Measurements from ENCODE around the gene SLC7A8.

The SLC7A8 gene

DNA sequence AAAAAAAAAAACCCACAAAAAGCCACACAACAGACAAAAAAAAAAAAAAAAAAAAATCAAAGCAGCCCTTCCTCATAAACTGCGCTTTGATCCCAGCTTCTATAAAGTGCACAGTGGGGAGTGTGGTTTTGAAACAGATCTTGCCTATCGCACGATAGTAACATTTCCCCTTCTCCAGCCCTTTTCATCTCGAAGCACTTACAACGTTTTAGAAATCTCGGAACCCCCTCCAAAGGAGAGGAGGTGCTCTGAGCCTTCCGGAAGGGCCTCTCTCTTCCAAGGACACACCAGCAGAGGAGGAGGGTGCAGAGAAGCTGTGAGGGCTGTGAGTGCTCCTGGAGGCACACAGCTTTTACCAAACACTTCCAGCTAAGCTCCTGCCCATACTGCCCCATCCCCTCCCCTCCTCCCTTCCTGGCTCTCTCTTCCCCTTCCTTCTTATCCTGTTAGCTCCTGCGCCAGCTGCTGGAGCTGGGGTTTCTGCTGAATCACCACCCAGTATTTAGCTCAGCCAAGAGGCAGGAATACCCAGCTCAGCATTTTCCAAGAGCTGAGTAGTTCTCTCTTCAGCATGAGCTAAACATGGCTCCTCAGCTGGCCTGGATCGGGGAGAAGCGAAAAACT lies 28.4 kb downstream of the SLC7A8 start:
- no peaks in the 10 kb centered on the region for H3K27me3 Mint-ChIP-seq
- H3K27ac Mint-ChIP-seq, result peak overlapping the region; percentile 13
- DNase-seq, result no peak
- H3K4me3 Mint-ChIP-seq, result no peak overlapping the region
- H3K9me3 Mint-ChIP-seq, result no peaks in the 10 kb centered on the region
- H3K36me3 Mint-ChIP-seq (ENCODE audit: low read depth), result no peaks in the 10 kb centered on the region
- H3K4me1 Mint-ChIP-seq (ENCODE audit: low read depth), result peaks cover 20% of the 10 kb centered on the region

DNA sequence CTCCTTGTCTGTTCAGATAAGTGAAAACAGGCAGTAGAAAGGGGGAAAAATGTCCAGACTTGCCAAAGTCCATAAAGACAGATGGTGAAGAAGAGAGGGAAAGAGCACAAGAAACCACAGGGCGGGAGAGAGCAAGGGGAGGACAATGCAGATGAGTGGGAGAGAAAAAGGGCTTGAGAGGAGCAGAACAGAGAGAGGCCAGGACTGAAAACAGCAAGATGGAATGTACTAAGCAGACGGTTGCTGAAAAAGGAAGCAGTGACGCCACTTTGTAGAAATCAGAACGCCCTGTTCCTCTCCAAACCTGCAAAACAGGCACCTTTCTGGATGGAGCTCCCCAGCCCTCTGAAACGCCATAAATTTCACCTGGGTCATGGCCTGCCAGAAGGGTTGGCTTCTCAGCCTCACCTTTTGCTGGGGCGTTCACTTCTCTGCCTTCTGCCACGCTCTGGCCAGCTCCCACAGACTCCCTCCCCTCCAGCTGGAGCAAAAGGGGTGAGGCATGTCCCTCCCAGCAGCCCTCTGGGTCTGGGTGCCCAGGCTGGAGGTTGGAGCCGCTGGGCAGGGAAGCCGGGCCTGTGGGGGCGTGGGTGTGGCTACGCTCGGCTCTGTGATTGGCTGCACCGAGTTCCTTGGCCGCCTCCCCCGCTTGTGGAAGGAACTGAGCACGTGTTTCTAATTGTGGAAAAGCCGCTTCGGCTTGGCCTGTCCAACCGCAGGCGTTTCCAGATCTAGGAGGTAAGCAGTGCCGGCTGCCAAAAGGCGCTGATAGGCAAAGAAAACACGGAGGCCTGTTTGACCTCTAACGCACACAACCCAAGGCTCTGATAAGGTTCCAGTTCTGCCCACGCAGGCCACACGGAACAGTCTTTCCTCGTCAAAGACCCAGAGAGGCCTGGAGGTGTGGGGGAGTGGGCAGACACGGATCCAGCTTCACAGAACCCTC lies 29.3 kb downstream of the SLC7A8 start:
- H3K36me3 Mint-ChIP-seq (ENCODE audit: low read depth), result no peaks in the 10 kb centered on the region
- DNase-seq, result no peak
- peaks cover 20% of the 10 kb centered on the region for H3K4me1 Mint-ChIP-seq (ENCODE audit: low read depth)
- no peak overlapping the region for H3K27ac Mint-ChIP-seq
- H3K9me3 Mint-ChIP-seq, result no peaks in the 10 kb centered on the region
- no peak overlapping the region for H3K4me3 Mint-ChIP-seq
- no peaks in the 10 kb centered on the region for H3K27me3 Mint-ChIP-seq

DNA sequence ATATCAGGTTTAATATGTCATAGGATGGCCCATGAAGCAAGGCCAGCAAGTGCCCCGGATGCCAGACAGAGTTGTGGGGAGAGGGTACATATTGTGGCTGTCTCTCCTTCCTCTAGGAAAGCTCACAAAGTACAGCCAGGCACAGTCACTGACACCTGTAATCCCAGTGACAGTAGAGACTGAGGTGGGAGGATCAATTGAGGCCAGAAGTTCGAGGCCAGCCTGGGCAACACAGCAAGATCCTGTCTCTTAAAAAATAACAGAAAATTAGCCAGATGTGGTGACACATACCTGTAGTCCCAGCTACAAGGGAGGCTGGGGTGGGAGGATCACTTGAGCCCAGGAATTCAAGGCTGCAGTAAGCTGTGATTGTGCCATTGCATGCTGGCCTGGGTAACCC lies 32.1 kb downstream of the SLC7A8 start:
- Mint-ChIP-seq H3K4me3 (no peak overlapping the region), H3K27ac (no peak overlapping the region), H3K27me3 (no peaks in the 10 kb centered on the region), H3K4me1 (ENCODE audit: low read depth) (peaks cover 20% of the 10 kb centered on the region), H3K36me3 (ENCODE audit: low read depth) (no peaks in the 10 kb centered on the region), H3K9me3 (no peaks in the 10 kb centered on the region)
- no peak for DNase-seq

DNA sequence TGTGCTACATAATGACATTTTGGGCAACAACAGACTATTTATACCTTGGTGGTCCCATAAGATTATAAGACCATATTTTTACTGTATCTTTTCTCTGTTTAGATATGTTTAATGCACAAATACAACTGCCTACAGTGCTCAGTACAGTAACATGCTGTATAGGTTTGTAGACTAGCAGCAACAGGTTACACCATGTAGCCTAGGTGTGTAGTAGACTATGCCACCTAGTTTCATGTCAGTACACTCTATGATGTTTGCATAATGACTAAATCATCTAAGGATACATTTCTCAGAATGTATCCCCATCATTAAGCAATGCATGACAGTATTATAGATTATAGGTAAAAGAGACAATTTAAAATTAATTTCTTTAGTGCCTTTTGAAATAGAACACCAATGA lies 33.7 kb downstream of the SLC7A8 start:
- no peaks in the 10 kb centered on the region for H3K9me3 Mint-ChIP-seq
- H3K27ac Mint-ChIP-seq, result no peak overlapping the region
- no peaks in the 10 kb centered on the region for H3K36me3 Mint-ChIP-seq (ENCODE audit: low read depth)
- peaks cover 13% of the 10 kb centered on the region for H3K4me1 Mint-ChIP-seq (ENCODE audit: low read depth)
- DNase-seq, result no peak
- no peaks in the 10 kb centered on the region for H3K27me3 Mint-ChIP-seq
- H3K4me3 Mint-ChIP-seq, result no peak overlapping the region

DNA sequence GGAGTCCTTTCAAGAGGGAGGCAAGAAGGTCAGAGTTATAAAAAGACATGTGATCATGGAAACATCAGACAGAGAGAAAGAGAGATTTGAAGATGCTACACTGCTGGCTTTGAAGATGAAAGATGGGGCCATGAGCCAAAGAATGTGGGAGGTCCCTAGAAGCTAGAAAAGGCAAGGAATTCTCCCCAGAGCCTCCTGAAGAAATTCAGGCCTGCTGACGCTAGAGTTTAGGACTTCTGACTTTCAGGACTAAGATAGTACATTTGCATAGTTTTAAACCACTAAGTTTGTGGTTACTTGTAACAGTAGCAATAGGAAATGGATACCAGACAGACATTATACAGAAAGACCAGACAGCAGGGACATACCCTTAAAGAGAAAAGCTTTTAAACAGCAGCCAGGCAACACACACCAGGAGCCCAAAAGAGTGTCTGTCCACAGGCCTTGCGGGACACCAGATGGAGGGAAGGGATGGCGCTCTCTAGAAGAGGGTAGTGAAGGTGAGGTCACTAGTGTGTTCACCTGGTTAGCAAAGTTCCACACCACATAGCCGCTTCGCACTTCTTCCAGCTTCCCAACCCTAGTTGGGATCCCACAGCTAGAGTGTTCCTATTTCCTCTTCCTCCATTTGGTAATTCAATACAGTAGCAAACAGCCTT lies 34.7 kb downstream of the SLC7A8 start:
- H3K4me1 Mint-ChIP-seq (ENCODE audit: low read depth), result peaks cover 6% of the 10 kb centered on the region
- H3K9me3 Mint-ChIP-seq, result no peaks in the 10 kb centered on the region
- no peaks in the 10 kb centered on the region for H3K27me3 Mint-ChIP-seq
- no peaks in the 10 kb centered on the region for H3K36me3 Mint-ChIP-seq (ENCODE audit: low read depth)
- no peak overlapping the region for H3K27ac Mint-ChIP-seq
- no peak overlapping the region for H3K4me3 Mint-ChIP-seq
- no peak for DNase-seq

DNA sequence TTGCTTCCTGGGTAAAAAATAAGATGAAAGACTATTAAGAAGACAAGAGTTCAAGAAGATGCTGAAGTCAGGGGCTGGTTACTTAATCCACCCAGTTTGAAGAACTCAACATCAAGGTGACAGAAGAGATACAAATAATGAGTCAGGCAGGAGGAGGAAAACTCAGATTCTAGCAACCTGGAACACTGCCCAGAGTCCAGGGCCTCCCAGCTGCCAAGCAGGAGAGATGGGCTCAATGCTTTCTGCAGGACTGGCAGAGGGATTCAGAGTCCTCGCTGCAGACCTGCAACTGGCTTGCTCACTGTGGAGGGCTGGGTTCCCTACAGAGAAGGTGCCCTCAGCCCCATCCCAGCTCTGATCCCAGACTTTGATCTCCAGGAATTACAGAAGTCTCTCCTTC lies 35.8 kb downstream of the SLC7A8 start:
- no peak overlapping the region for H3K27ac Mint-ChIP-seq
- H3K9me3 Mint-ChIP-seq, result no peaks in the 10 kb centered on the region
- H3K4me1 Mint-ChIP-seq (ENCODE audit: low read depth), result no peaks in the 10 kb centered on the region
- H3K27me3 Mint-ChIP-seq, result no peaks in the 10 kb centered on the region
- no peak overlapping the region for H3K4me3 Mint-ChIP-seq
- no peaks in the 10 kb centered on the region for H3K36me3 Mint-ChIP-seq (ENCODE audit: low read depth)
- no peak for DNase-seq

DNA sequence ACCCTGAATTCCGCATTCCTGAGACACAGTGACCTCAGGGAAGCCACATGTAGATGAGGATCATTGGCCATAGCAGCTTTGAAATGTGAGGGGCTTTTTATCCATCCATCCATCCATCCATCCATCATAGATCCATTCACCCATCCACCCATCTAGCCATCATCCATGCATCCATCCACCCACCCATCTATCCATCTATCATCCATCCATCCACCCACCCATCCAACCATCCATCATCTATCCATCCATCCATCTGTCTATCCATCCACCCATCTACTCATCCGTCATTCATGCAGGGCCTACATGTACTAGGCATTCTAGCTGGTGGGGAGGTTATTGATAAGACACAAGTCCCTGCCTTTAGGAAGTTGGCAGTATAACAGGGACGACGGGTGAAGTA lies 36.5 kb downstream of the SLC7A8 start:
- Mint-ChIP-seq H3K36me3 (ENCODE audit: low read depth) (no peaks in the 10 kb centered on the region), H3K4me3 (no peak overlapping the region), H3K27ac (no peak overlapping the region), H3K9me3 (no peaks in the 10 kb centered on the region), H3K27me3 (no peaks in the 10 kb centered on the region), H3K4me1 (ENCODE audit: low read depth) (no peaks in the 10 kb centered on the region)
- no peak for DNase-seq

DNA sequence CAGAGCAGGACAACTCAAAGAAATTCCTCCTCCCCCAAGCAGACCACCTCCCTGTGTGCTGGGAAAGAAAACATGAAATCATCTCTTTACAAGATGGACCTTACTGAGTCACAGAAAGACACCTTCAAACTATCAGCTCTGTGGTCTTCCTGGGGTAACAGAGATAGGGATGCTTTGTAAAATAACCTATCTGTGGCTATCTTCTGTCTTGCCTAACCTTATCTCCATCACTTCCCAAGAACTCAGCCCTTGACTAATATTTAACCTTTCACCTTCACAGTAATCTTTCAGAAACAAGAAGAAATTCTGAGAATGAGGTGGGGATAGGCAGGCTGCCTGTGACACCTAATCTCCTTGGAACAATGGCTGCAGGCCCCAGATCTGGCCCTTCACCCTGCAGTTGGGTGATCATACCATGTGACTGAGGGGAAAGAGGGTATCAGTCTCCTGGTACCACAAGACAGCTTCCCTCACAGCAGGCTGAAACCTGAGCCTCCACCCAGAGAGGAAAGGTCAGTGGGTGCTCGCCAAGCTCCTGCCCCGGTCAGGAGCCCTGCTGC lies 37.0 kb downstream of the SLC7A8 start:
- H3K9me3 Mint-ChIP-seq, result no peaks in the 10 kb centered on the region
- no peak overlapping the region for H3K27ac Mint-ChIP-seq
- no peak overlapping the region for H3K4me3 Mint-ChIP-seq
- no peak for DNase-seq
- H3K36me3 Mint-ChIP-seq (ENCODE audit: low read depth), result no peaks in the 10 kb centered on the region
- H3K4me1 Mint-ChIP-seq (ENCODE audit: low read depth), result no peaks in the 10 kb centered on the region
- H3K27me3 Mint-ChIP-seq, result no peaks in the 10 kb centered on the region

DNA sequence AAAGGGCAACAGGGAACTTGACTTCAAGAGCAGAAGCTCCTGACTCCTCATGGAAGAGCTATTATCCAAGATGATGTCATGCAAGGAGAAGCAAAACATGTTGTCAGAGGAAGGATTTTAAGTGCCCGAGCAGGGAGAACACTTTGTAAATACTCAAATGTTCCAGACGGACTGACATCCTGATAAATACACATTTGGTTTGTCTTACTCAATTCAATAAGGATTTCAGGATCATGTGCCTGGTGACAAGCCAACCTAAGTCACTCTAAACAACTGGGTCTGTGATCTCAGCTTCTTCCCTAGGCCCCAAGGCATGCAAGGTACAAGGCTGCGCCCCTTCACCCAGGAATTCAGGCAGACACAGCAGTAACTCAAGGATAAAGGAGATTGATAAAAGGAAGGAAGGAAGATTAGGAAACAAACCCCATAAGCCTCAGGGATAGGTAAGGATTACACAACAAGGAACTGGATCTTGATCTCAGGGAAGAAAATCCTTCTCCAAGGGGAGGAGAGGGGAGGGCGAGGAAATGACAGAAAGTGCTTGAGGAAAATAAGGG lies 37.6 kb downstream of the SLC7A8 start:
- no peaks in the 10 kb centered on the region for H3K9me3 Mint-ChIP-seq
- H3K27ac Mint-ChIP-seq, result no peak overlapping the region
- no peaks in the 10 kb centered on the region for H3K36me3 Mint-ChIP-seq (ENCODE audit: low read depth)
- no peak for DNase-seq
- H3K27me3 Mint-ChIP-seq, result no peaks in the 10 kb centered on the region
- no peak overlapping the region for H3K4me3 Mint-ChIP-seq
- H3K4me1 Mint-ChIP-seq (ENCODE audit: low read depth), result no peaks in the 10 kb centered on the region

DNA sequence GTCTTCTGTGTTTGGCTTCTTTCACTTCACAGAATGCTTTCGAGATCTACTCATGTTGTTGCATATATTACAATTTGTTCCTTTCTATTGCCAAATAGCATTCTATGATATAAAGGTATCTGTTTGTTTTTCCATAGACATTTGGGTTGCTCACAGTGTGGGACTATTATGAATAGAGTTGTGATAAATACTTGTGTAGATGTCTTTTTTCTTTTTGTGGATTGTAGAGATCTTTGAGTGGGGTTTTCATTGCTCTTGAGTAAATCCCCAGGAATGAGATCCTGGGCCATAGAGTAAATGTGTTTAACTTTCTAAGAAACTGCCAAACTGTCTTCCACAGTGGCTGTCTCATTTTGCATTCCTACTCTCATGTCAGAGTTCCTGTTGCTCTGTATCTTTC lies 39.5 kb downstream of the SLC7A8 start:
- H3K27me3 Mint-ChIP-seq, result no peaks in the 10 kb centered on the region
- no peaks in the 10 kb centered on the region for H3K9me3 Mint-ChIP-seq
- no peak for DNase-seq
- no peaks in the 10 kb centered on the region for H3K4me1 Mint-ChIP-seq (ENCODE audit: low read depth)
- no peaks in the 10 kb centered on the region for H3K36me3 Mint-ChIP-seq (ENCODE audit: low read depth)
- no peak overlapping the region for H3K4me3 Mint-ChIP-seq
- no peak overlapping the region for H3K27ac Mint-ChIP-seq

DNA sequence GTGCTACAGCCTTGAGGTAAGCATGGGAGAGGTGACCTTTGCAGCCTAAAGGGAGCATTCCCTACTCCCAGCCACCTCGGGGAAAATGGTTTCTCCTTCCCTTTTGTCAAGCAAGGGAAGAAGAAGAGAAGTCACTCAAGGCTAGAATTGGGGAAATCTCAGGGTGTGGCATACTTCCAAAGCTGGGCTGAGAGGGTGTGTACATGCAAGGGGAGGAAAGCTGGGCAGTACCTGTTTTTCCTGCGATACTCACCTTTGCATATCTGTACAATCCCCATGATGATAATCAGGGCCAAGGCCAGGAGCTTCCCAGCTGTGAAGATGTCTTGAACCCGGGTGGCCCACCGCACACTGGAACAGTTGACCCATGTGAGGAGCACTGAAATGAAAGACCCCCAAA lies 40.6 kb downstream of the SLC7A8 start:
- no peak overlapping the region for H3K27ac Mint-ChIP-seq
- no peak for DNase-seq

DNA sequence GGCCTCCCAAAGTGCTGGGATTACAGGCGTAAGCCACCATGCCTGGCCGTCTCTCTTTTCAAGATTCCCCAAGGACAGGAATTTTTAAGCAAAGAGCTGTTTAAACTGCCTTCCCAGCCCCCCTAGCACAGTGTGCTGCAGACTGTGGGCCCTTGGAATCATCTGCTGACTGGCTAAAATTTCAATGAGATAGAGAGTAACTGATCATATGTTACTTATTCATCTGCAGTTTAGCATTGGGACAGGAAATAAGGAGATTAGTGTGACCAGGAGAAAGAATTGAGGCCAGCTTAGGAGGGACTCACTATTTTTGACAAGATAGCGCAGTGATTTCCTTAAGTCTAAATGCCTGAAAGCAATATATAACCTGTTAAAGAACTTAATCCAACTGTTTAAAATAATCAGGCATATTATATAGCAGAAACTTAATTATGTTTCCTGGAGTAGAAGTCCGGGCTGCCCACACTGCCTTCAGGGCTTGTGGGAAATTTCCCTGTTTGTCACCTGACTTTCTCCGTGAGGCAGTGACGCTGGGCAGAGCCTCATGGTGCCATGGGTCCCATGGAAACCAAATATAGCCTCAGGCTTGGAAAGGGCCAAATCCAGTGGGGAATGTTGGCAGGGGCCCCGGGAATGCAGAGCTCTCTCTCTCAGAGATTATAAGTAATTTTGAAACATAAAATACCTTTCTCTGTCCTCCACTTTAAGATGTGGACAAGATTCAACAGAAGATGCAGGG lies 41.6 kb downstream of the SLC7A8 start:
- DNase-seq, result no peak
- Mint-ChIP-seq H3K36me3 (ENCODE audit: low read depth) (no peaks in the 10 kb centered on the region), H3K4me3 (no peak overlapping the region), H3K9me3 (no peaks in the 10 kb centered on the region), H3K27me3 (no peaks in the 10 kb centered on the region), H3K27ac (no peak overlapping the region), H3K4me1 (ENCODE audit: low read depth) (no peaks in the 10 kb centered on the region)

More for the DNA sequence above, 40.6 kb downstream of the SLC7A8 start:
- H3K4me3 Mint-ChIP-seq, result no peak overlapping the region
- H3K36me3 Mint-ChIP-seq (ENCODE audit: low read depth), result no peaks in the 10 kb centered on the region
- no peaks in the 10 kb centered on the region for H3K27me3 Mint-ChIP-seq
- H3K4me1 Mint-ChIP-seq (ENCODE audit: low read depth), result no peaks in the 10 kb centered on the region
- H3K9me3 Mint-ChIP-seq, result no peaks in the 10 kb centered on the region

DNA sequence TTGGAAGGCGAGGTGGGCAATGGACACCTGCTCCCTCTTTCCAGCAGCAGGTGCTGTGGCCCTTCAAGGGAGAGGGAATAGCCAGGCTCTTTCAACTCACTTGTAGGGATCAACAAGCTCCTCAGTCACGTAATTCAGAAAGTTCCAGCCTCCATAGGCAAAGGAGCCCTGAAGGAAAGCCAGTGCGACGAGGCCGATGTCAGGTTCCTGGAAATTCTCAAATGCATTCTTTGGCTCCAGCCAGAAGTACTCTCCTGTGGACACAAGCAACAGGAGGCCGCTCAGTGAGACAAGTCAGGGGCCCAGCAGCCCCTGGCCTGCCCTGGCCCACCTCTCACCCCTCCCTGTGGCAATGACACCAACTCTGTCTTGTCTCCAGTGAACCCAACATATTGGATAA lies 43.1 kb downstream of the SLC7A8 start:
- H3K4me3 Mint-ChIP-seq, result no peak overlapping the region
- H3K9me3 Mint-ChIP-seq, result no peaks in the 10 kb centered on the region
- DNase-seq, result no peak
- no peaks in the 10 kb centered on the region for H3K36me3 Mint-ChIP-seq (ENCODE audit: low read depth)
- no peaks in the 10 kb centered on the region for H3K4me1 Mint-ChIP-seq (ENCODE audit: low read depth)
- H3K27me3 Mint-ChIP-seq, result no peaks in the 10 kb centered on the region
- H3K27ac Mint-ChIP-seq, result no peak overlapping the region

DNA sequence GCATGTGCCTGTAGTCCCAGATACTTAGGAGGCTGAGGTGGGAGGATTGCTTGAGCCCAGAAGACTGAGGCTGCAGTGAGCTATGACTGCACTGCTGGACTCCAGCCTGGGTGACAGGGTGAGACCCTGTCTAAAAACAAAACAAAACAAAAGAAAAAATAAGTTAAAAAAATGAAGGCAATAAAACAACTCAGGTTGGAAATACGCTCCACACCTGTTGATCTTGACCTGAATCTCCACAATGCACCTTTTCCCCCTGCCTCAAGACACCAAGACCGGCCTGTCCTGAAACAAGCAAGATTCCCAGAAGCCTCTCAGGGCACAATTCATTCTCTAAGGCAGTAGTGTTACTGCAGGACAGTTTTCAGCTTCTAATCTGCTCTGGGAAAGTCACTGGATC lies 43.6 kb downstream of the SLC7A8 start:
- no peaks in the 10 kb centered on the region for H3K36me3 Mint-ChIP-seq (ENCODE audit: low read depth)
- no peaks in the 10 kb centered on the region for H3K9me3 Mint-ChIP-seq
- no peak overlapping the region for H3K27ac Mint-ChIP-seq
- DNase-seq, result no peak
- no peak overlapping the region for H3K4me3 Mint-ChIP-seq
- no peaks in the 10 kb centered on the region for H3K27me3 Mint-ChIP-seq
- H3K4me1 Mint-ChIP-seq (ENCODE audit: low read depth), result no peaks in the 10 kb centered on the region
